ENCODE data around the gene INPP5B.
"Not testable (repeated sequence)": the region's sequence is repeated elsewhere in the genome, so short reads cannot be mapped to it uniquely, and the experiment has no call there.

The INPP5B gene

GRCh38 chr1:37910886-37911285 lies 36.0 kb downstream of the INPP5B start:
- not testable (repeated sequence) for DNase-seq

- not testable (repeated sequence) for DNase-seq
Measured at GRCh38 chr1:37908531-37908930, 38.3 kb downstream of the INPP5B start.

GRCh38 chr1:37907416-37908125 lies 39.3 kb downstream of the INPP5B start:
- DNase-seq, result not testable (repeated sequence)

- DNase-seq, result not testable (repeated sequence)
Measured at GRCh38 chr1:37906591-37906990, 40.3 kb downstream of the INPP5B start.

- no peak for DNase-seq
Measured at GRCh38 chr1:37905727-37906126, 41.1 kb downstream of the INPP5B start.

GRCh38 chr1:37903921-37904320 lies 42.9 kb downstream of the INPP5B start:
- not testable (repeated sequence) for DNase-seq

GRCh38 chr1:37902983-37903382 lies 43.9 kb downstream of the INPP5B start:
- no peak for DNase-seq

- no peak for DNase-seq
Measured at GRCh38 chr1:37901893-37902225, 45.0 kb downstream of the INPP5B start.

GRCh38 chr1:37901191-37901892 lies 45.5 kb downstream of the INPP5B start:
- no peak for DNase-seq

GRCh38 chr1:37897563-37897962 lies 49.3 kb downstream of the INPP5B start:
- DNase-seq, result not testable (repeated sequence)

GRCh38 chr1:37893673-37894072 lies 53.2 kb downstream of the INPP5B start:
- no peak for DNase-seq

- DNase-seq, result no peak
Measured at GRCh38 chr1:37892151-37893047, 54.5 kb downstream of the INPP5B start.

GRCh38 chr1:37890378-37891014 lies 56.4 kb downstream of the INPP5B start:
- DNase-seq, result peak in 1 of 2 donors; percentile 60

GRCh38 chr1:37888022-37888700 lies 58.7 kb downstream of the INPP5B start:
- no peak for DNase-seq

- no peak for DNase-seq
Measured at GRCh38 chr1:37884145-37884544, 62.7 kb downstream of the INPP5B start.

GRCh38 chr1:37883671-37884070 lies 63.2 kb downstream of the INPP5B start:
- no peak for DNase-seq

- DNase-seq, result no peak
Measured at GRCh38 chr1:37879865-37880264, 67.0 kb downstream of the INPP5B start.

GRCh38 chr1:37878071-37878470 lies 68.8 kb downstream of the INPP5B start:
- no peak for DNase-seq

- no peak for DNase-seq
Measured at GRCh38 chr1:37875833-37876232, 71.0 kb downstream of the INPP5B start.

- DNase-seq, result no peak
Measured at GRCh38 chr1:37872692-37873091, 74.2 kb downstream of the INPP5B start.

- DNase-seq, result no peak
Measured at GRCh38 chr1:37868466-37868865, 78.4 kb downstream of the INPP5B start.

- DNase-seq, result no peak
Measured at GRCh38 chr1:37867784-37868183, 79.1 kb downstream of the INPP5B start.

Data from CD4-positive, alpha-beta T cell treated with Interleukin-4 for 1 hour (primary cell).